ENCODE measurements around the gene MSRB1.
"Not testable (repeated sequence)": the region's sequence is repeated elsewhere in the genome, so short reads cannot be mapped to it uniquely, and the experiment has no call there.

The MSRB1 gene

GRCh38 chr16:1915732-1916639 lies 27.0 kb downstream of the MSRB1 start:
- no peak for DNase-seq (ENCODE audit: low read depth in 2 of 2)

- DNase-seq (ENCODE audit: low read depth in 2 of 2): no peak
These were observed 28.0 kb downstream of the MSRB1 start for GRCh38 chr16:1914988-1915387.

- no peak for DNase-seq (ENCODE audit: low read depth in 2 of 2)
These were observed 28.9 kb downstream of the MSRB1 start for GRCh38 chr16:1914084-1914608.

GRCh38 chr16:1913327-1914083 lies 29.5 kb downstream of the MSRB1 start:
- DNase-seq (ENCODE audit: low read depth in 2 of 2): no peak

- no peak for DNase-seq (ENCODE audit: low read depth in 2 of 2)
These were observed 30.8 kb downstream of the MSRB1 start for GRCh38 chr16:1912215-1912543.

GRCh38 chr16:1911467-1912214 lies 31.4 kb downstream of the MSRB1 start:
- no peak for DNase-seq (ENCODE audit: low read depth in 2 of 2)

GRCh38 chr16:1909561-1910231 lies 33.3 kb downstream of the MSRB1 start:
- no peak for DNase-seq (ENCODE audit: low read depth in 2 of 2)

- no peak for DNase-seq (ENCODE audit: low read depth in 2 of 2)
These were observed 34.0 kb downstream of the MSRB1 start for GRCh38 chr16:1908983-1909382.

GRCh38 chr16:1908184-1908583 lies 34.8 kb downstream of the MSRB1 start:
- no peak for DNase-seq (ENCODE audit: low read depth in 2 of 2)

- no peak for DNase-seq (ENCODE audit: low read depth in 2 of 2)
These were observed 35.7 kb downstream of the MSRB1 start for GRCh38 chr16:1907226-1907860.

GRCh38 chr16:1906846-1907165 lies 36.2 kb downstream of the MSRB1 start:
- no peak for DNase-seq (ENCODE audit: low read depth in 2 of 2)

- no peak for DNase-seq (ENCODE audit: low read depth in 2 of 2)
These were observed 36.7 kb downstream of the MSRB1 start for GRCh38 chr16:1906055-1906845.

- no peak for DNase-seq (ENCODE audit: low read depth in 2 of 2)
These were observed 38.9 kb downstream of the MSRB1 start for GRCh38 chr16:1903845-1904840.

- no peak for DNase-seq (ENCODE audit: low read depth in 2 of 2)
These were observed 39.8 kb downstream of the MSRB1 start for GRCh38 chr16:1903220-1903574.

GRCh38 chr16:1902547-1903219 lies 40.3 kb downstream of the MSRB1 start:
- no peak for DNase-seq (ENCODE audit: low read depth in 2 of 2)

GRCh38 chr16:1900452-1900774 lies 42.6 kb downstream of the MSRB1 start:
- DNase-seq (ENCODE audit: low read depth in 2 of 2): no peak

- no peak for DNase-seq (ENCODE audit: low read depth in 2 of 2)
These were observed 43.2 kb downstream of the MSRB1 start for GRCh38 chr16:1899641-1900451.

- not testable (repeated sequence) for DNase-seq (ENCODE audit: low read depth in 2 of 2)
These were observed 45.3 kb downstream of the MSRB1 start for GRCh38 chr16:1897692-1898091.
